HepG2 (cell line): Measurements from ENCODE around the gene PODXL.

Experiments used
- ETV6 ChIP-seq: sonication (generic); formaldehyde crosslinking; conservative IDR thresholded peaks from 2 replicates; pipeline ENCODE4 v1.4.0; 2020; ENCODE audit warnings: missing genetic modification reagents
- FOSL2 ChIP-seq: sonication (generic); formaldehyde crosslinking; IDR thresholded peaks from 2 replicates; pipeline ENCODE4 v1.4.0; 2020; ENCODE audit warnings: missing genetic modification reagents
- GLI4 ChIP-seq: sonication (generic); formaldehyde crosslinking; IDR thresholded peaks from 2 replicates; pipeline ENCODE4 v1.5.1; 2020; ENCODE audit warnings: missing genetic modification reagents, mild to moderate bottlenecking, moderate library complexity, borderline replicate concordance
- POLR2A ChIP-seq, 2 experiments: IDR thresholded peaks; 2 replicates each; pipeline ENCODE4 v1.6.1; 2011; ENCODE audit warnings: low read depth in 2 of 2, low read length in 2 of 2, mild to moderate bottlenecking in 1 of 2, moderate library complexity in 1 of 2; ENCODE audit not compliant: insufficient read depth in 1 of 2
- POLR2AphosphoS5 ChIP-seq: IDR thresholded peaks from 2 replicates; pipeline ENCODE4 v1.6.1; 2012; ENCODE audit warnings: low read depth, low read length
- RFXANK ChIP-seq: IDR thresholded peaks from 2 replicates; pipeline ENCODE4 v1.6.1; 2016
- ZNF225 ChIP-seq: sonication (generic); formaldehyde crosslinking; IDR thresholded peaks from 2 replicates; pipeline ENCODE4 v1.4.0; 2020; ENCODE audit warnings: mild to moderate bottlenecking, missing genetic modification reagents
- ZNF703 ChIP-seq: sonication (generic); formaldehyde crosslinking; IDR thresholded peaks from 2 replicates; pipeline ENCODE4 v1.5.1; 2020; ENCODE audit warnings: missing genetic modification reagents, mild to moderate bottlenecking, moderate library complexity, borderline replicate concordance
- TF ChIP-seq, protein P1 (sequence below): sonication (generic); formaldehyde crosslinking; IDR thresholded peaks from 2 replicates; pipeline ENCODE4 v1.4.0; 2020; ENCODE audit warnings: missing genetic modification reagents

DNA sequence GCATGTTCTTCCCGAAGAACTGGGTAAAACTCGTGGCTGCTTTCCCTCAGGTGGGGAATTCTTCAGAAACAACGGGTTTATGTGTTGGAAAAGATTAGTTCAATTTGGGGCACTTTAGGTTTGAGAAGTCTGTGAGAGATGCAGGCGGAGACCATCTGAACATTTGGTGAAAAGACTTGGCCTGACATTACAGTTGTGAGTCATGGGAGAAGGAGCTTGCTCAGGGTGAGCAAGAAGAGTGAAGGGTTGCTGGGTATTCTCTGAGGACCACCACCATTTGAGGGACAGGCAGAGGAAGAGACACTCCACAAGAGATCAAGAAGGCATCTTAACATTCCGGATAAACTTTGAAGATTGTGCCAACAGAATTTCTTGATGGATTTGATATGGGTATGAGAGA lies 88.6 kb downstream of the PODXL start:
- TF ChIP-seq GLI4 (CRISPR knock-in tag) (no peak), ZNF225 (CRISPR knock-in tag) (no peak), POLR2AphosphoS5 (no peak), ZNF703 (CRISPR knock-in tag) (no peak), ETV6 (no peak), RFXANK (no peak), FOSL2 (CRISPR knock-in tag) (no peak), POLR2A (IDR thresholded peaks at IDR 0.05; ENCODE audit: insufficient read depth in 1 of 2, low read depth in 2 of 2, low read length in 2 of 2) (no peak)
- TF ChIP-seq, protein P1, sequence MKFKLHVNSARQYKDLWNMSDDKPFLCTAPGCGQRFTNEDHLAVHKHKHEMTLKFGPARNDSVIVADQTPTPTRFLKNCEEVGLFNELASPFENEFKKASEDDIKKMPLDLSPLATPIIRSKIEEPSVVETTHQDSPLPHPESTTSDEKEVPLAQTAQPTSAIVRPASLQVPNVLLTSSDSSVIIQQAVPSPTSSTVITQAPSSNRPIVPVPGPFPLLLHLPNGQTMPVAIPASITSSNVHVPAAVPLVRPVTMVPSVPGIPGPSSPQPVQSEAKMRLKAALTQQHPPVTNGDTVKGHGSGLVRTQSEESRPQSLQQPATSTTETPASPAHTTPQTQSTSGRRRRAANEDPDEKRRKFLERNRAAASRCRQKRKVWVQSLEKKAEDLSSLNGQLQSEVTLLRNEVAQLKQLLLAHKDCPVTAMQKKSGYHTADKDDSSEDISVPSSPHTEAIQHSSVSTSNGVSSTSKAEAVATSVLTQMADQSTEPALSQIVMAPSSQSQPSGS (CRISPR knock-in tag), result no peak
